ENCODE data around the gene TMEM170B. TPM values are rescaled to one million over a fixed set of nuclear protein-coding genes. Genes with fewer than 3 reads are reported as not detected.

The TMEM170B gene
- total RNA-seq, 1 donor from 2014 or later, result 4.0 TPM

DNA sequence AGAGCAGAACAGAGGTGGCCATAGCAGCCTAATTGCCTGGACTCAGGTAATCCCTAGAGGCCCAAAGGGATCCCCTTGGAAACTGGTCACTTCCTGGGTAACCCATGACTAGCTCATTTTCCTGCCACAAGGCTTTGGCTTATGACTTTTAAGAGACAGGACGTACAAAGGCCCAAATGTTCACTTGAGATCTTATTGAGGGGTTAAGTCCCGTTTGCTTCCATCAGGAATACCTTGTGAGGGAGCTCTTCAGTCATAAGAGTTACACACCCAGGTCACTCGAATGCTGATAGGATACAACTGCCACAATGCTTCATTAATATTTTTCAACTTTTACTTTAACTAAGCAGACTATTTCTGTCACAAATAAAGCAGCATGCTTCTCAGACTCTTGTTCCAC is 51.7 kb downstream of the TMEM170B start:
- TF ChIP-seq CTCF (conservative IDR thresholded peaks at IDR 0.05), result no peak
- H3K27me3 Mint-ChIP-seq, result no peaks in the 10 kb centered on the region
- DNase-seq (ENCODE audit: extremely low spot score, unreplicated experiment), result no peak
- no peaks in the 10 kb centered on the region for H3K9me3 Mint-ChIP-seq
- no peaks in the 10 kb centered on the region for H3K36me3 Mint-ChIP-seq
- peak overlapping the region; percentile 2 for H3K27ac Mint-ChIP-seq
- no peak overlapping the region for H3K4me3 Mint-ChIP-seq
- H3K4me1 Mint-ChIP-seq (ENCODE audit: unreplicated experiment), result peaks cover 16% of the 10 kb centered on the region

GRCh38 chr6:11592294-11592906 is 54.9 kb downstream of the TMEM170B start:
- Mint-ChIP-seq H3K9me3 (no peaks in the 10 kb centered on the region), H3K36me3 (no peaks in the 10 kb centered on the region), H3K4me1 (ENCODE audit: unreplicated experiment) (peaks cover 8% of the 10 kb centered on the region), H3K27me3 (no peaks in the 10 kb centered on the region), H3K27ac (no peak overlapping the region), H3K4me3 (no peak overlapping the region)
- no peak for TF ChIP-seq CTCF (conservative IDR thresholded peaks at IDR 0.05)
- no peak for DNase-seq (ENCODE audit: extremely low spot score, unreplicated experiment)

DNA sequence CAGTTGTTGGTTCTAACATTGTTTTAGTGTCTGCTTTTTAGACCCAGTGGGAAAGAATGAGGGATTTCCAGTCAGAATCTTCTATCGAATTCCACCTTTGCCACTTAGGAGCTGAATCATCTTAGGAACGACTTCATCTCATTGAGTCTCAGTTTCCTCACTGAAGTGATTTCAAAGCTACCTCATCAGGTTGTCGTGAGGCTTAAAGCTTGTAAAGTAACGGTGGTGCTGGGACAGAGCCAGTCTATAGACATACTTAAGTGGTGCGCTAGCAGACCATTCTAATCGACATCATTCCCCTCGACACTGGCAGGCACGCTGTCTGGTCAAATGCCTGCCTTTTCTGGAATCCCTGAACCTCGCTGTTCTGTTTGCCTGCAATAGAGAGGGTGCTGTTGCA is 55.5 kb downstream of the TMEM170B start:
- TF ChIP-seq CTCF (conservative IDR thresholded peaks at IDR 0.05), result no peak
- H3K27me3 Mint-ChIP-seq, result no peaks in the 10 kb centered on the region
- no peak overlapping the region for H3K4me3 Mint-ChIP-seq

GRCh38 chr6:11595903-11596302 is 58.4 kb downstream of the TMEM170B start:
- no peaks in the 10 kb centered on the region for H3K27me3 Mint-ChIP-seq

More for the DNA sequence above, 55.5 kb downstream of the TMEM170B start:
- no peaks in the 10 kb centered on the region for H3K36me3 Mint-ChIP-seq
- no peak for DNase-seq (ENCODE audit: extremely low spot score, unreplicated experiment)
- no peak overlapping the region for H3K27ac Mint-ChIP-seq
- peaks cover 14% of the 10 kb centered on the region for H3K4me1 Mint-ChIP-seq (ENCODE audit: unreplicated experiment)
- peaks cover 6% of the 10 kb centered on the region for H3K9me3 Mint-ChIP-seq

GRCh38 chr6:11596640-11597237 is 59.2 kb downstream of the TMEM170B start:
- H3K4me1 Mint-ChIP-seq (ENCODE audit: unreplicated experiment), result peaks cover 31% of the 10 kb centered on the region
- no peak for TF ChIP-seq CTCF (conservative IDR thresholded peaks at IDR 0.05)
- H3K36me3 Mint-ChIP-seq, result peaks cover 4% of the 10 kb centered on the region

More at GRCh38 chr6:11595903-11596302, 58.4 kb downstream of the TMEM170B start:
- no peak overlapping the region for H3K27ac Mint-ChIP-seq
- H3K36me3 Mint-ChIP-seq, result peaks cover 4% of the 10 kb centered on the region
- no peak overlapping the region for H3K4me3 Mint-ChIP-seq
- peaks cover 9% of the 10 kb centered on the region for H3K9me3 Mint-ChIP-seq
- DNase-seq (ENCODE audit: extremely low spot score, unreplicated experiment), result no peak
- TF ChIP-seq CTCF (conservative IDR thresholded peaks at IDR 0.05), result peak; percentile 47
- peaks cover 28% of the 10 kb centered on the region for H3K4me1 Mint-ChIP-seq (ENCODE audit: unreplicated experiment)

More at GRCh38 chr6:11596640-11597237, 59.2 kb downstream of the TMEM170B start:
- DNase-seq (ENCODE audit: extremely low spot score, unreplicated experiment), result no peak
- H3K27ac Mint-ChIP-seq, result no peak overlapping the region
- no peaks in the 10 kb centered on the region for H3K27me3 Mint-ChIP-seq
- peaks cover 9% of the 10 kb centered on the region for H3K9me3 Mint-ChIP-seq
- H3K4me3 Mint-ChIP-seq, result no peak overlapping the region
